AML-193 (cell line): ENCODE measurements around the gene DCT.

ENCODE experiments used
- DNase-seq, 2 experiments: peaks; one replicate each; lab custom pipeline; 2025; lab: John Stamatoyannopoulos, UW

DCT gene

DNA sequence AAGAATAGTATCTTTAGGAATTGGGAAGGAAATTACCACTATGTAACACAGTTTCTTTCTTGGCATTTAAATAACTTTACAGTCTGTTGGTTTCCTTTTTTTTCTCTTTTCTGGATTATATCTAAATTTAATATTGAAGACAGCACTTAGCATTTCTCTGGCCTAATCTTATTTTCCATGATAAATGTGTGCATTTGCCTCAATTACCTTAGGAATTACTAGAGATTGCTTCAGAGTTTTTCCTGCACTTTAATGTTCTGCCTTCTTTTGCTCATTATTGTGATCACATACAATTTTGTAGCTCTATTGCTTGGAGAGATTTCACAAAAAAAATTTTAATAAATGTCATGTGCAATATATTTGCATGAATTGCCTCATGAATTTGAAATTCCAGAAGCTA, 25.1 kb downstream of the DCT start:
- DNase-seq = no peak

- no peak for DNase-seq
Measured at GRCh38 chr13:94444826-94445225, 34.7 kb downstream of the DCT start.

- DNase-seq = peak; percentile 49 to 59
Measured at GRCh38 chr13:94435604-94436226, 43.8 kb downstream of the DCT start.

DNA sequence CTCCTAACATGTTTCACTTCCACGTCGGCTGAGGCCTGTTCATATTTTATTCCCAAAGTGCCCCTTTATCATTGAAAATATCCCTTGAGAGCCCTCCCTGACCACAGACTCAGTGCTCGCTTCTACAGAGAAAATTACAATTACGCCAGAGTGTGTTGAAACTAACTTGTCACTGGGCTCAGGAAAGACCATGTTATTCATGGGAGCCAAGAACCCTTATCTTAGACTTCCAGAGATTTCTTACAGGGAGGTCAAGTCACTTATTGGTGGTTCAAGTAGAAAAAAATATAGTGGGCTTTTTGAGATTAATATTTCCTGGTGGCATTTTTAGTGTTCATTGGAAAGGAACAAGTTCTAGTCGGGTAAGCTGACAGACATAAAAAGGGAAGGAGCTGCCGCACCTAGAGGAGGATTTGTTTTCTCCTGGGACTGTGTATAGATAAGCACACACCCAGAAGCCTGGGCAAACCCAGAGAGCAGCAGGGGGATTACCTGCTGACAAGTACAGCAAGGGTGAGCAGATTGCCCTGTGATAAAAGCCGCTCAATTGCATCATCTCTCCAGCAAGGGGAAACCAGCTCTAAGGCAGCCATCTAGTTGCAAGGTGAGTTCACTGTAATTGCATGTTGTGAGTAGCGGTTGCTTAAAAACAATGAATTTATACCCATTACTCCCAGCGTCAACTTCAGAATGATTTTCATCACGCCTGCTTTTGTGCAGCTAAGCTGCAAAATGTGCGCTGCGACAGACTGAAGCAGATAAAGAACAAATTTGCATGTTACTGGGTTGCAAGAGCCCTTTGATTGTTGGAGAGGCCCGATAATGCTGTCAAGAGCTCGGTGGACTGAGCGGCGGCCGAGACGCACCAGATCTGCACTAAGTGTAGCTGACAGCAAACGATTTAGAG, 46.2 kb downstream of the DCT start:
- no peak for DNase-seq

- DNase-seq = no peak
Measured at GRCh38 chr13:94431987-94432386, 47.5 kb downstream of the DCT start.

DNA sequence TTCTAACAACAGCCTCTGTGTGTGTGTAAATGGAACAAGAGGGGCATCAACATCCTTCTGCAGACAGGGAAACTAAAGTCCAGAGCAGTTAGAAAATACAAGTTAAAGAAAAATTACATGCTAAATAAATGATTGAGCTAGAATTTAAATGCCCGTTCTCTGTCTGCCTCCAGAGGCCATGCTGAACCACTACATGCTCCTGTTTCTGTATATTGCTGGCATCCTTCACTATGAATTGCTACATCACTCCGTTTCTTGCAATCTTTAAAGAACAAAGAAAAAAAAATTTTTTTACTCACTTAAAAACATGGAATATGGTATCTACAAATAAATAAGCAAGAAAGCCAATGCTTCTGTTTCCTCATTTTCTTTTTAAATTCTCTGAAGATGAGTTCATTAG, 47.9 kb downstream of the DCT start:
- DNase-seq = no peak

DNA sequence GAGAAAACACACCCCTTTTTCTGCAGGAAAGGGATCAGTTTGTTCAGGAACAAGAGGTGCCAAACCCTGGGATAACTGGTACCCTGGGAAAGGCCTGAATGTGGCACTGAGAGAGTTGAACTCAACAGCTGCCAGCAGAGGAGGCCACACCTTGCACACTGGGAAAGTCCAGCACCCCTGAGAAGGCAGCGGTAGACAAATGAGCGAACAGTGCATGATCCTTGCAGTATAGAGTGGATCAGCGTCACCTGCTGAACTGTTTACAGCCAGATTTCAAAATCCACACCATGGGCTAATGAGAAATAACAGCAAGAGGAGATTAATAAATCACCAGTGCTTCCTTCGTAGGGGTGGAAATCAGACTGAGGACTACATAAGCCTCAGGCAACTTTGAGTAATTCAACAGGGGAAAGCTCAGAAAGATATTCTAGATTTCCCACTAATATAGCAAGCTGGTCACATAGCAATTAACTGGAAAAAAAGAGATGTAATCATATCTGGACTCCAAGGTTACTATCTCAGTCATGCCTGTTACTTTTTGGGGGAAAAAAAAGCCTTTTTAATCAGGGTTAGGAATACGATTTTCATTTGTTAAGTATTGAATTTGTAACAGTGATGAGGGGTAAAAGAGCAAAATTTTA, 52.0 kb downstream of the DCT start:
- no peak for DNase-seq

- DNase-seq = no peak
Measured at GRCh38 chr13:94419925-94420305, 59.6 kb downstream of the DCT start.

DNA sequence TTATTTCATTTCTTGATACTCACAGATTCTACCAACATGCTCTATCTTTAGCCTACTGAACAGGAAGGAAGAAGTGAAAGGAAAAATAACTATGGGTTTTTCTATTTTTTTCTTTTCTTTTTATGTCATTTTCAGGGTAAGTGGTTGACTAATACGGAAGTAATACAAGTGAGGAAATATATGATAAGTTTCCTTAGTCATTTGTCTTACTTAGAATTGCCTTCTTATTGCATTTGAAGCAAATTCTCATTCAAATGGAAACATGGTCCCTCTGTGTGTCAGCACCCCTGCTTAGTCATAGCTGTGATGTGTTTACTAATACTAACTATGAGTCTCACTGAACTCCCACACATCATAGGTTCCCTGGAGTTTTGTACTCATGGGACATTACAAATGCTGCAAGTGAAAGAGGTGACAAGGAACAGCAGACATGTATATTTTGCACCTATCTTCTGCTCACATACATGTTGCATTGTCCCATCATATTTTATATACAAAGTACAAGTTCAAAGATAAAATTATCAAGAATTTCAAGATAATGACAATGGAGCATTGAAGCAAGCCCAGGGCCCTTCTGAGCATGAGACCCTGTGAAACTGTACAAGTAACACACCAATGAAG, 60.1 kb downstream of the DCT start:
- no peak for DNase-seq

DNA sequence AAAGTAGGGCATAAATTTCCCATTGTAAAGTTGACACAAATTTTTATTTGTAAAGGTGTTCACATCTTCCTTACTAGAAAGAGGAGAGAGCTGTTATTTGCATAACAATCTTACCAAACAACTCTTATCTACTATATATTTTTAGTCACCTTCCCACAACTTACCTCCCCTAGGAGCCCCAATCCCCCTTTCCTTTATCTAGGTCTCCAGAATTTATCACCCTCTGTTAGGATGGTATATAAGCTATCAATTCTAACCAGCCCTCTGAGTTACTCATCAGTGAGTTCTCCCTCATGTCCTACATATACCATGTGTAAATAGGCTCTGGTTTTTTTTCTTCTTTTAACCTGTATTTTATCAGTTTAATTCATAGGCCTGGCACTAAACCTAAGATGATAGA, 62.2 kb downstream of the DCT start:
- DNase-seq = no peak

GRCh38 chr13:94416454-94417080, 62.9 kb downstream of the DCT start:
- peak; percentile 31 to 41 for DNase-seq

DNA sequence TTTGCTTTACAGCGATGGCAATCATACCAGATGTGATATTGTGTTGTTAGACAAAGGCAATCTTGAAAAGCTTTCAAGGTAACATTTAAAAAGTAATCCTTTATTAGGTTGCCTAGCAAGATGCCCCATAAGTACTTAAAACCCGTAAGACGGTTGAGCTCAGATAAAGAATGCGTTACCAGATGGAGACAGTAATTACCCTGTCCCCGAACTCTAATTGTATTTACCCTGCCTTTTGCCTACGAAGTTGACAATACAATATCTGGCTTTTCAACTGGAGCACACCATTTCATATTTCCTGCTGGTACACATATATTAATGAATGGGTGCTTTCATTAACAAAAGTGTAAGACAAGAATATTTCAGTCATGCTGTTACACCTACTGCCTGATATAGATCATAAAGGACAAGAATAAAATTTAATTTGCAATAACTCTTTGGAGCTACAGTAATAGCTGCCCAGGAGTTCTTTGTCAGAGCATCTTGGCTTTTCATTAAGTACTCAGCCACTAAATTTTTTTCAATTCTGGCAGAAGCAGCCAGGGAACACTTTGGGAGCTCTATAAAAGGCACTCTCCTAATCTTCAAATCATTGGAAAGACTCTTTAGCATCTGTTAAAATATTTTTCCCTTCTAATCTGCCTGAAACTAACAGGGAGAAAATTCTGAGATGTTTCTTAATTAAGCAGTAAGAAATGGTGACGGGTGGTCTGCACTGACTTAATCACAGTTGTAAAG, 63.8 kb downstream of the DCT start:
- DNase-seq = no peak

DNA sequence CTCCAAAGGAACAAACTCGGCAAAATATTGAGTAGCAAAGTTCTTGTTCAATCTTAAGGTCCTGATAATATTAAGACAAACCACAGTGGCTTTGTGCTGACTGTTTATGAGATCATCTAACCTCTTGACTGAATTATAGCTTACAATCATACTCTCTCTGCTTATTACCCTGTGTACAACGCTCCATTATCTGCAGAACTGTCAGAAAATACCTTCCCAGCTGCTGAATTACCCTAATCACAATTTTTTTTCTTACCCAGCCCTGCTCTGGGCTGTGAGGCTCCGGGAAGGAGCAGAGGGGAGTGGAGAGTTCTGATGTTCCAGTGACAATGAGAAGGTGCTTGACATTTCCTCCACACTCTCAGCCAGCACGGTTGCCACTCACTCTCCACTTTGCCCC, 64.8 kb downstream of the DCT start:
- DNase-seq = no peak

GRCh38 chr13:94414141-94414540, 65.3 kb downstream of the DCT start:
- no peak for DNase-seq

GRCh38 chr13:94413598-94413944, 65.9 kb downstream of the DCT start:
- DNase-seq = no peak

- DNase-seq = no peak
Measured at GRCh38 chr13:94412870-94413597, 66.4 kb downstream of the DCT start.

GRCh38 chr13:94411747-94412146, 67.7 kb downstream of the DCT start:
- DNase-seq = no peak

DNA sequence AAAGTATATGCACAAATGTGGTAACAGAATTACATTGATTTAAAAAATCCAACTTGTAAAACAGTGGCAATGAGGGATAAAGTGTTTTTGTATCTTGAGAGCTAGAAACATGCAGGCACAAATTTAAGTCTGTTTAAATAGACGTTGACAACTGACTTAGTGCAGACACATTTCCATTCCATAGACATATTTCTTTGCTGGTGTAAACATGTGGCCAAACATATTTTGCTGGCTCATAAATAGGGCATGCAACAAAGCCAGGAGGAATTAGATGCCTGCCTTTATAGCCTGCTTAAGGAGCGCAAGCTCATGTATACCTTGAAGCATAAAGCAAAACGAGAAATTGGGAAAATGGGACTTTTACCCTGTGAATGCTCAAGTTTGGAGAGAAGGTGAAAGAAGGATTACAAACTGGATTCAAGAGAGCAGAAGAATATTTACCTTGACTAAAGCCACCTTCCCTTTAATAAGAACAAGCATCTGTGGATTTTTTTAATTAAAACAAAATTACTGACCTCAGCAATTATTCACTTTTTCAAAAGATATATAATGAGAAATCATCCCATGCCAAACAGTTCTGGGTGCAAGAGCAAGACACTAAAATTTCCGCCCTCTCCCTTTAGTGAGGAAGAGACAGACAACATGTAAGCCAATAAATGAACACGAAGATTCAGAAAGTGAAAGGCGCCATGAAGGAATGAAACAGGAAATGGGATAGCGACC, 71.0 kb downstream of the DCT start:
- no peak for DNase-seq

DNA sequence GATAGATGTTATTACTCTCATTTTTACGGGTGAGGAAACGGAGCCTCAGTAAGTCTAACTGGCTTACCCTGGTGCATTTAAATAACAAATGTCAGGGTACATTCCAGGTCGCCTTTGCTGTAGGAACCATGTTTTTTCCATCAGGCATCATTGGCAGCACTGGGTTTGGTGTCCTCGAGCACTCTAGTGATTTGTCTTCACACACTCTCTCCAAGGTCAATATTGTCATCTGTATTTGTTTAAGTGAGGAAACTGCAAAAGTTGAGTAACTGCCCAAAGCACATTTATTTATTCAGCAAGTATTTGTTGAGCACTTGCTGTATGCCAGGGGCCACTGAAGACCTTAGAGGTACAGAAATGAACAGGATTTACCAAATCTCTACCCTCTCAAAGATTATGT, 78.6 kb downstream of the DCT start:
- no peak for DNase-seq

- no peak for DNase-seq
Measured at GRCh38 chr13:94399812-94400211, 79.7 kb downstream of the DCT start.
